Left hindlimb (tissue), 1 donor: Measurements from ENCODE around the gene ARVCF.

Source experiments
- DNase-seq: peaks from one replicate; pipeline ENCODE4 v3.0.0-alpha.2; 2018

The ARVCF gene, protein sequence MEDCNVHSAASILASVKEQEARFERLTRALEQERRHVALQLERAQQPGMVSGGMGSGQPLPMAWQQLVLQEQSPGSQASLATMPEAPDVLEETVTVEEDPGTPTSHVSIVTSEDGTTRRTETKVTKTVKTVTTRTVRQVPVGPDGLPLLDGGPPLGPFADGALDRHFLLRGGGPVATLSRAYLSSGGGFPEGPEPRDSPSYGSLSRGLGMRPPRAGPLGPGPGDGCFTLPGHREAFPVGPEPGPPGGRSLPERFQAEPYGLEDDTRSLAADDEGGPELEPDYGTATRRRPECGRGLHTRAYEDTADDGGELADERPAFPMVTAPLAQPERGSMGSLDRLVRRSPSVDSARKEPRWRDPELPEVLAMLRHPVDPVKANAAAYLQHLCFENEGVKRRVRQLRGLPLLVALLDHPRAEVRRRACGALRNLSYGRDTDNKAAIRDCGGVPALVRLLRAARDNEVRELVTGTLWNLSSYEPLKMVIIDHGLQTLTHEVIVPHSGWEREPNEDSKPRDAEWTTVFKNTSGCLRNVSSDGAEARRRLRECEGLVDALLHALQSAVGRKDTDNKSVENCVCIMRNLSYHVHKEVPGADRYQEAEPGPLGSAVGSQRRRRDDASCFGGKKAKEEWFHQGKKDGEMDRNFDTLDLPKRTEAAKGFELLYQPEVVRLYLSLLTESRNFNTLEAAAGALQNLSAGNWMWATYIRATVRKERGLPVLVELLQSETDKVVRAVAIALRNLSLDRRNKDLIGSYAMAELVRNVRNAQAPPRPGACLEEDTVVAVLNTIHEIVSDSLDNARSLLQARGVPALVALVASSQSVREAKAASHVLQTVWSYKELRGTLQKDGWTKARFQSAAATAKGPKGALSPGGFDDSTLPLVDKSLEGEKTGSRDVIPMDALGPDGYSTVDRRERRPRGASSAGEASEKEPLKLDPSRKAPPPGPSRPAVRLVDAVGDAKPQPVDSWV

DNA sequence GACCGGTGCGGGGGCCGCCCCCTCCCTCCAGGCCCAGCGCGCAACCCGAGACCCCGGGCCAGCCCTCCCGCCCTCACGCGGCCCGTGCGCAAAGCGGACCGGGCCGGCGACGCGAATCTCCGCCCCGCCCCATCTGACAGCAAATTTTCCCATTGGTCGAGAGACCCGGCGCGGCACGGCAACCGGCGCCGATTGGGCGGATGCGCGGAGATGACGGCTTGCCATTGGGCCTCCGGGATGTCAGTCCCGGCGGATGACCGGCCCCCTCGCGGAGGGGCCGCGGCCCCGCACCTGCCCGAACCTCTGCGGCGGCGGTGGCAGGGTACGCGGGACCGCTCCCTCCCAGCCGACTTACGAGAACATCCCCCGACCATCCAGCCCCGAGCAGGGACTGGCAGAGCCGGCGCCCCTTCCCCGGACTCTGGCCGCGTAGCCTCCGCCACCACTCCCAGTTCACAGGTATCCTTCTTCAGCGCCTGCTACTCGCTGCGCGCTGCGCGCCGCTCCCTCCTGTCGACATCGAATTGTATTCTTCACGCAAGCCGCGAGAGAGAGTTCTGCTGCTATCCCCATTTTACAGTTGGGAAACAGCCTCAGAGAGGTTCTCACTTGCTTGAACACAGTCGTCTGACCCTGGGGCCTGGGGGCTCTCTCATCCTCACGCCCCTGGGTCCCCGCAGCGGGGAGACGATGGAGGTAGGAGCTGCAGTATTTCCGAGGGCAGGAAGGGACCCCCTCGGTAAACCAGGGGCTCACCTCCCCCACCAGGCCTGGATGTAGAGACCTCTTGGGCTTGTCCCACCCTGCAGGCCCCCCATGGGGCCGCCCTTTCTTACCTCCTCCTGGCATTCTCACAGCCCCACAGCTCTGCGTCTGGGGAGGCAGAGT, at the start of gene ARVCF:
Gene ARVCF (minus strand): TSS at position 90 of the 888 bp plus-strand sequence. CDS start 26,029 bp downstream, outside the sequence.
- DNase-seq, result peak; percentile 91

DNA sequence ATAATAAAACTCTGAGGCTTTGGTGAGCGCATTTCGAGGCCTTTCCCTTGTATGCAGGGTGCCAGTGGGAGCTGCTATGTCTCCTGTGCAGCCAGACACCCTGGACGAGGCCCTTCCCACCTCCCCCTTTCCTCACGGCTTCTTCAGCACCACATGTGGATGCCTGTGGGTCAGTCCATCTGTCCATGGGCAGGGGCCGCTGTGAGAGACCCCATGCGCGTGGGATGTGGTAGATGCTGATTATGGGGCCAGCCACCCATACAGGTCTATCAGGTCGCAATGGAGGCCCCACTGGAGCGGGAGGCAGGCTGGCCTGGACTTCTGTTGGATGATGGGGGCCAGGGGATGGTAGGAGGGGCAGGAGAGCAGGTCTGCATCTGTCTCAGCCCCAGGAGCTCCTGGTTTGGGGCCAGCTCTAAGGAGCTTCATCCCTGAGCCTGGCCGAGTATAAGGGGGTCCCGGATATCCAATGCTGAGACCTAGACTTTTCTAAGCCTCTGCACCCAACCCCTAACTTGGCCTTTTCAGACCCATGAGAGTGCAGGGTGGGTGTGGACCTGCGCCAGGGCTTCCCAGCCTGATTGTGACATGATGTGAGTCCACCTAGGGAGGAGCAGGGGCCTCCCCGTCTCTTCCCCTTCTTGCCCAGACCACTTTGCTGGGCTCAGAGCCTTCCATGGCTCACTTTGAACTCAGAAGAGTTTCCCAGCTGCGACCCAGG, 49.4 kb upstream of the ARVCF start:
- no peak for DNase-seq

DNA sequence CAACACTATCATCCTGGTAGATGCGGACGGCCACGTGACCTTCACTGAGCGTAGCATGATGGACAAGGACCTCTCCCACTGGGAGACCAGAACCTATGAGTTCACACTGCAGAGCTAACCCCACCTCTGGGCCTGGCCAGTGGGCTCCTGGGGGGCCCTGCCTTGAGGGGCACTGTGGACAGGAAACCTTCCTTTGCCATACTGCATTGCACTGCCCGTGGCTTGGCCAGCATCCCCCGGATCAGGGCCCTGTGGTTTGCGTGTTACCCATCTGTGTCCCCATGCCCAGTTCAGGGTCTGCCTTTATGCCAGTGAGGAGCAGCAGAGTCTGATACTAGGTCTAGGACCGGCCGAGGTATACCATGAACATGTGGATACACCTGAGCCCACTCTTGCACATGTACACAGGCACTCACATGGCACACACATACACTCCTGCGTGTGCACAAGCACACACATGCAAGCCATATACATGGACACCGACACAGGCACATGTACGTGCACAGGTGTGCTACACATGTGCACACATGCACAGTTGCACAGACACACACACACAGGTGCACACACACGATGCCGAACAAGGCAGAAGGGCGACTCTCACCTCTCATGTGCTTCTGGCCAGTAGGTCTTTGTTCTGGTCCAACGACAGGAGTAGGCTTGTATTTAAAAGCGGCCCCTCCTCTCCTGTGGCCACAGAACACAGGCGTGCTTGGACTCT, 48.1 kb upstream of the ARVCF start:
- no peak for DNase-seq

DNA sequence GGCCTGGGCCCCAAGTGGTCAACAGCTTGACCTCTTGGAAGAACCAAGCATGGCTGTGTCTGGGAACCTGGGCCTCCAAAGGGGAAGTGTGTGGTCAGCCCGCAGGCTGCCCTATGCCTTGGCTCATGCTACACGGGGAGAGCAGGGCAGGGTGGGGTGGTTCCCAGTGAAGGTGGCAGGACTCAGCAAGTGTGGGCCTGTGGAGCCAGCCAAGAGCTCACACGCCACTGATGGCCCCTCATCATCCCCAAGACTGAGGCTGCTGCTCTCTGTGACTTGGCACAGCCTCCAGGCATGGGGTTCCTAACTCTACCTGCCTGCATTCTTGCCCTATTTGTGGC, 47.5 kb upstream of the ARVCF start:
- no peak for DNase-seq

DNA sequence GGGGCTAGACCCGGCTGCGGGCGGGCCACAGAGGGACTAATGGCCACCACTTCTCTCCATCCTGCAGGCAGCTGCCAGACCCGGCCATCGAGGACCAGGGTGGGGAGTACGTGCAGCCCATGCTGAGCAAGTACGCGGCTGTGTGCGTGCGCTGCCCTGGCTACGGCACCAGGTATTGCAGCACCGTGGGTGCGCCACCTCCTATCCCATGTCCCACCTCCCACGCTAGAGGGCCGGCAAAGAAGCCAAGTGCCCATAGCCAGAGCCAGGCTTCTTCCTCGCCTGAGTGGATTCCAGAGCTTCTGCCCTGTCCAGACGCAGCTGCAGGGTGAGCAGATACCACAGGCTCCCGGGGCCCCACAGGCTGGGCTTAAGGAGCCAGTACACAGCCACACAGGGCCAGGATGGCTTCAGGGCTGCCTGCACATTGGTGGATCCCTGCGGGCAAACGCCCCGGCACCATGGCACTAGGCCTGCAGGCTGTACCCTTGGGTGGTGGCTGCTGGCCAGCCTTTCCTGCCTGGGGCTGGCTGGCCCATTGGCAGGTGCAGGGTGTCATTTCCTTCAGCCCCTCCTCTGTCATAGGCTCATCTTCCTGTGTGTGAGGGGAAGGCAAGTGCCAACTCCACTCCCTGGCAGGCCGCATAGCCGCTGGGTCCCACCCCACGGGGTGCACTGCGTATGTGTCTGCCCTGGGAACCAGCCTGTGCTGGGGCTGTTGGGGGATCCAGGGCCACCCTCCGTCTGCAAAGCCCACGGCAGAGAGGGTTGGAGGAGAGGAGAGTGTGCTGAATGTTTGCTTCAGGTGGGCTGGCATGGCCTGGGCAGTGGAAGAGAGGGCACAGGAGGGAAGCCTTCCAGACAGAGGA, 46.9 kb upstream of the ARVCF start:
- DNase-seq, result no peak

DNA sequence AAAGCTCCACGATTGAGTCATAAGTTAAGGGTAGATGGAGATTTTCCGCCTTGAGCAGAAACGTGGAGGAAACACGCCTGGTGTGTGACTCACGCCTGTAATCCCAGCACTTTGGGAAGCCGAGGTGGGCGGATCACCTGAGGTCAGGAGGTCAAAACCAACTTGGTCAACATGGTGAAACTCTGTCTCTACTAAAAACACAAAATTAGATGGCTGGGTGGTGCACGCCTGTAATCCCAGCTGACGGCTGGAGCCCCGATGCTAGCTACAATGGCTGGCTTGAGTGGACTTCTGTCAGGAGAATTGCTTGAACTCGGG, 46.1 kb upstream of the ARVCF start:
- DNase-seq, result no peak

DNA sequence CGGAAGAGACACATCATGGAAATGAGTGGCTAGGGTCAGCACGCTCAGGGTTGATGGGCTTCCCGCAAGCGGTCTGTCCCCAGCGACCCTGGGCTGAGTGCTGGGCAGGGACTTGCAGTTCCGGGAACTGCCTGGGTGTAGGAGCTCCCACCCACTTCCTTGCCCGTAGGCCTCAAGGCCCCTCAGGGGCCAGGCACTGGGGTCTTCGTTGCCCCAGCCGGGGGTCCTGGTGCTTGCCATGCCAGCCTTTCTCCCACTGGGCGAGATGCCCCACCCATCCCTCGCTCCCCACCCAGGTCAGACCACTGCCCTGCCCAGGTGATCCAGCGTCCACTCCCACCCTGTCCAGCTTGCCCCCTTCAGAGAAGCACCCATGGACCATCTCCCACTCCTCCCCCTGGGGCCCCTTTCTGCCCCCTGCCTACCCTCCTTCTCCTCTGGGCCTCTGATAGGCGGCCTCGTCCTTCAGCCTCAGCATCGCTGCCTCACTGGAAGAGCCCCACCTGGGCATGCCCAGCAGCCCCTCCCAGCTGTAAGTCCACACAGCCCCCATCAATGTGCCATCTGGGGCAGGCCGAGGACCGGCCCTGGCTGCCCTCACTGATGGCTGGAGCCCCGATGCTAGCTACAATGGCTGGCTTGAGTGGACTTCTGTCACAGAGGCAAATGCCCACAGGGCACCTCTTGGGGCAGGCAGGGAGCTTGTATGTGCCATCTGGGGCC, 45.6 kb upstream of the ARVCF start:
- DNase-seq, result no peak

DNA sequence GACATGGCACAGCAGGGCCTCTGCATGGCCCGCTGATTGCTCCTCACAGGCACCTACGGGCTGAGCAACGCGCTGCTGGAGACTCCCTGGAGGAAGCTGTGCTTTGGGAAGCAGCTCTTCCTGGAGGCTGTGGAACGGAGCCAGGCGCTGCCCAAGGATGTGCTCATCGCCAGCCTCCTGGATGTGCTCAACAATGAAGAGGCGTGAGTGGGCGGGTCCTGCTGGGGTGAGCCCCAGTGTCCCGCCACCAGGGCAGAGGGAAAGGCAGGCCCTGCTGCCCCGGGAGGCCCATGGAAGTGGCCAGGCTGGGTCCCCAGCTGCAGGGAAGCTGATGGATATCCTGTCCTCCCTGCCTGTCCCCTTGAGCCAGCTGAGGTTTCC, 44.8 kb upstream of the ARVCF start:
- peak; percentile 42 for DNase-seq

DNA sequence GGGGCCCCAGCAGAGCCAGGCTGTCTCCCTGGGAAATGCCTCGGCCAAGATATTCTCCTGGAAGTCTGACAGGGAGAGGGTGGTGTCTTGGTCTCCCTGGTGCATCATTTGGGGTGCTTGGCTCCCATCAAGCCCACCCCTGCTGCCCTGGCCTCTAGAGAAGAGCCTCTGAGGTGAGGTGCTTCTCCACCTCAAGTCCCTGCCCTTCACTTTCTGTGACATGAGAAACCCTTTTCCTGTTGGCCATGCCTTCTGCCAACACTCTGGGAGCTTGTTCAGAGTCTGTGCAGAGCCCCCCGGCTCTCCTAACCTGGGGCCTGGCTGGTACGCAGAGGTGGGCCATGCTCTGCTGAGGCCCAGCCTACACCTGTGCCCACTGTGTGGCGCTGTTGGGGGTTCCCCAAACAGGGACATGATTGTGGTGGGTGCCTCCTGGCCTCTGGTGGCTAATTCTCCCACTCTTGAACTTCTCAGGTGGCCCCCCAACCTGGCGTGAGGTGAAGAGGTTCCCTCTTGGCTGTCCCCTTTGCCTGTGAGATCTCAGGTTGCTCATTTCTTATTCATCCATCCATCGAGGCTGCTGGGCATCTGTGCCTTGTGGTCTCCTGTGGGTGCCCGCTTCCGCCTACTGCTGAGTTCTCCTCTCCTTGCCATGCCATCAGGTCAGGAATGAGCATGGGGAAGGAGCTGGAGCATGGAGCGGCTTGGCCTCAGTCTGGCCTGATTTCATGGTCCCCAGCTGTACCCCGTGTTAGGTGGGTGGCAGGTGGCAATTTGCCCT, 44.3 kb upstream of the ARVCF start:
- DNase-seq, result no peak

DNA sequence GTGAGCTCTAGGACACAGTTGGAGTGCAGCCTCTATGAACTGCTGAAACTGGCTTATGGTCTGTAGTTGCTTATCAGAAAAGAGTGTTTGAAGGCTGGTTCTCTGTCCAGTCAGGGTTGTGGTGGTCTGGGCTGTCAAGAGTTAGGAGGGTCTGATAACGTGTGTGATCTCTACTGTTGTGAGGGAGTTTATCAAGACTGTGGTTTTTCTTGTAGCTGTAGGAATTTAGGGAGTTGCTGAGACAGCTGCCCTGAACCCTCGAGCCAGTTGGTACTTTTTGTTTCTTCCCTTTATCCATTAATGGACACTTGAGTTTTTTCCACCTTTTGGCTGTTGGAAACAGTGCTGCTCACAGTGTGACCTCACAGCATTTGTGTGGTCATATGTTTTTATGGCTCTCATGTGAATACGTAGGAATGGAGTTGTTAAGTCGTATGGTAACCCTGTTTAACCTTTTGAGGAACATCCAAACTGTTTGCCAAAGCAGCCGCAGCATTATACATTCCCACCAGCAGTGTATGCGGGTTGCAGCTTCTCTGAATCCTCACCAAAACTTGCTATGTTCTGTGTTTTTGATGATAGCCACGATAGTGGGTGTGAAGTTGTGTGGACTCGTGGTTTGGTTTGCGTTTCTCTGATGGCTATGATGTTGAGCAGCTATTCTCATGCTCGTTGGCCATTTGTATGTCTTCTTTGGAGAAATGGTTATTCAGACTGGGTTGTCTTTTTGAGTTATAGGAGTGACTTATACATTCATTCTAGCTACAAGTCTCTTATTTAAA, 42.6 kb upstream of the ARVCF start:
- no peak for DNase-seq

DNA sequence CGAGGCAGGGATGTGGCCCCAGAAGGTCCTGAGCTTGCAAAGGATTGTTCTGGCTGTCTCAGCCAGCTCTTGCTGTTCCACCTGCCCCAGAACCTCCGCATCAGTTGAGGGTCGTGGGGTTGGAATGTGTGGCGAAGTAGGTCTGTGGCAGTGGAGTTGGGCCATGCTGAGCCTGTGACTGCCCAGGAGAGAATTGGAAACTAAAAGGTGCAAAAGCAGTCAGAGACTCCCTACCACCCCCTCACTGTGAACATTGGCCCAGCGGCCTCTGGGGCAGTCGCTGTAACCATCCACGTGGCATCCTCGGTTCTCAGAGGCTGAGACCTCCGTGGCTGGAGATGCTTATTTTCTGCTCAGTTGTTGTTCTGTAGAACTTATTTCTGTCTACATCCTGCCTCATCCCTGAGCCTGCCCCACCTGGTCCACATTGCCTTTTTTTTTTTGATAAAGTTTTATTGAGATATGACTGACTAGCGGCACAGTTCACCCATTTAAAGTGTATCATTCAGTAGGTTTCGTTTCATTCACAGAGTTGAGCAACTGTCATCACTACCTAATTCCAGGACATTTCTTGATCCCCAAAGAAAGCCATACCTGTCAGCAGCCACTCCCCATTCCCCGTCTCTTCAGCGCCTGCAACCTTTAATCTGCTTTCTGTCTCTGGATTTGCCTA, 41.1 kb upstream of the ARVCF start:
- no peak for DNase-seq

DNA sequence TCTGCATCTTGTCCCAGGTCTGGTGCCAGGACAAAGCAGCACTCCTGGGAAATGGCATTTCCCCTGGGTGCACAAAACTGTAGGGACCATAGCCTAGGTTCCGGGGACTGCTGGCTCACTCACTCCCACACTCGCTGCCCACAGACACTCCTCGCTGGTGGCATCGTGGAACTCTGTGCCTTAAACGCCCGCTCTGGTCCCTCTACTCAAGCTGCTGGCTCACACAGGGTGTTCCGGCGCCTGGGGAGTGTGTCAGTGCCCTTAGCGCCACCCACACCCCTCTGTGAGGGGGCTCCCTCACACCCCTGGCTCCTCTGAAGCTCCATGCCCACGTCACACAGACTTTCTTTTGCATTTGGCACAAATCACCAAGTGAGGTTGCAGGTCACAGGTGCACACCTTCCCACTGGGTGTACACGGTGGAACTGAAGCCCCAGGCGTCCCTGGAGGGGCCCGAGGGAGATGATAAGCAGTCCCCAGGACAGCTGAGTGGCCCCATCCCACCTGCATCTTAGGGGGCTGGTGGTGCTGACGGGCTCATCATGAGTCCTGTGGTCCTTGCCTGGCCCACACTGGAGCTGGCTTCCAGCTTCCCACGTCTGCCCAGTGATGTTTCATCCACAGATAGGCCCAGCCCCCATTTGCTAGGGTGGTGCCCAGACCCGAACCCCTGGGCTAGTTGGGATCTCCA, 40.2 kb upstream of the ARVCF start:
- DNase-seq, result no peak

DNA sequence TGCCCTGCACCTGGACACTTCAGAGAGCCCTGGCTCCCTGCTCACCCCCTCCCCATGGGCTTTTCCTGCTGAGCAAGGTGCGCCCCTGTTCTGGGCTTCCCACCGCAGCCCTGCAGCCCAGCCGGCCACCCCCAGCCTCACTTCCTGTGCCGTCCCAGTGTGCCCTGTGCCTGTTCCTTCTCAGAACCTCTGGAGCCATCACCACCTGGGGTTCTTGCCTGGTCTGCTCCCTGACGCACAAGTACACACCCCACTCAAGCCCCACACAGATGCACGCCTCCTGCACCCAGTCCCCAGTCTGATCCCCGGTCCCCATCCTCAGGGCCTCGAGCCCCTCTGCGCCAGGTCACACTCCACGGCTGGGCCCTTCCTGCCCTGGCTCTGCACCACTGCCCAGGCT, 39.5 kb upstream of the ARVCF start:
- no peak for DNase-seq

DNA sequence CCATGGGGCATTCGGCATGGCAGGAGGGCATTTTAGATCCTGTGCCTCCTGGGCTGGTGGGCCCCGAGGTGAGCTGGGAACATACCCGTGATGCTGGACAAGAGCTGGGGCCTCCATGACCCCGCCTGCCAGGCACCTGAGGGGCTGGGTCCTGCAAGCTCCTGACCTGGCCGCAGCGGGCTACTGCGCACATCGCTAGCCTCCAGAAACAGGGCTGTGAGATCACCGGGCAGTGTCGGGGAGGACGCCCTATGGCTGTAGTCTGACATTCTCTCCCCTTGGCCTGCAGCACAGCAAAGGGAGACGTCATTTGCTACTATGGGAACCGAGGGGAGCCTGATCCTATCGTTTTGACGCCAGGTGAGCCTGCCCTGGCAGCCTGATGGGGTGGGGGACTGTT, 39.0 kb upstream of the ARVCF start:
- DNase-seq, result no peak

DNA sequence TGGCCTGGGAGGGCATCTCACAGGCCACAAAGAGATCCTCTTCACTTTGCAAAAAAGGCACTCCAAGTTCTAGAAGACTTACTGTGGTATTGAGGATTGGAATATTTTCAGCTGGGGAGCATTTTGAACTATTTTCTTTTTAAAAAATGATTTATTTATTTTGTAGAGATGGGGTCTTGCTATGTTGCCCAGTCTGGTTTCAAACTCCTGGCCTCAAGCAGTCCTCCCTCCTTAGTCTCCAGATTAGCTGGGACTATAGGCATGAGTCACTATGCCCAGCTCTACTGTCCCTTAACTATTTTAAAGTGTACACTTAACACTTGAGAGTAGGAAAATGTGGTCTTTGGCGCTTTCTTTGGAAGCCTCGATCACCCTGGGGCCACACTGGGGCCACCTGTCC, 38.5 kb upstream of the ARVCF start:
- no peak for DNase-seq

DNA sequence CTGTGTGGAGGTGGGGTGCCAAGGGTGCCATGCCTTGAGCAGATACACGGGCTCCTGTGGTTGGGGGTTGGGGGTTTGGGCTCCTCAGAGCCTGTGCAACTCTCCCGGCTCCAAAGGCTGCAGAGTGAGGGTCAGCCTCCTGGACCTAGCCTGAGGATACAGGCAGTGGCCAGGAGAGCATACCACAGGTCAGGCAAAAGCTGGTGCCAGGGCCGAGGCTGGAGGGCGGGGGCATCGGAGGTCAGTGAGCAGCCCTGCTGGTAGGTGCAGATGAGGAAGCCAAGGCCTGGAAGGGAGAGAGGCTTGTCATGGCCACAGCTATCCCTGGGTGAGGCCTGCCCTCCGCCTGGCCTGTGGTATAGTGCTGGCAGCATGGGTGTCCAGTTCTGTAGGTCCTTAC, 37.9 kb upstream of the ARVCF start:
- no peak for DNase-seq

DNA sequence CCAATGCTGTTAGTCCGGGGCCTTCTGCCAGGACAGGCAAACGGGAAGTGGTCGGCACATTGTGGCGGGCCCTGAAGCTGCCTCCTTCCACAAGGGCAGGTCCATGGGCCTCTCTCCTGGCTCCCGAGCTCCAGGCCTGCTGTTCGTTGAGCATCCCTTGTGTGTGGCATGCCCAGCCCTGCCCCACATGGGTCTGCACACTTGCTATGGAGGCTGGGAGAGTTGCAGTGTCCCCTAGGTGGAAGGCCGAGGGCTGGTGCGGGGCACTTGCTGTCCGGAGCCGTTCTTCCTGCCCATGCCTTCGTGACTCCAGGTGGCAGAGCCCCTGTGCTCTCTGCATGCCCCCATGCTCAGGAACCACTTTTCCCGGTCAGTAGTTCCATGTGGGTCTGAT, 37.4 kb upstream of the ARVCF start:
- DNase-seq, result no peak
